Measurements from ENCODE around the gene CLEC2L.
"Not testable (repeated sequence)": the region's sequence is repeated elsewhere in the genome, so short reads cannot be mapped to it uniquely, and the experiment has no call there.

GRCh38 chr7:139553991-139554700 is 30.7 kb downstream of the CLEC2L start:
- not testable (repeated sequence) for TF ChIP-seq CTCF (conservative IDR thresholded peaks at IDR 0.05; ENCODE audit: low read depth, low read length); EZH2 (IDR thresholded peaks at IDR 0.05; ENCODE audit: borderline replicate concordance, low read depth, low read length, poor library complexity, severe bottlenecking)

All from A673 (cell line).